Lower lobe of right lung (tissue), 2 donors: ENCODE measurements around the gene ISM1. TPM values are rescaled to one million over a fixed set of nuclear protein-coding genes. Genes with fewer than 3 reads are reported as not detected.

Experiments
- ATAC-seq, 2 donors: fragments of 200-7000 bp; cut with Tn5 transposase; one replicate each; pipeline ENCODE4 v1.9.1; 2020 to 2022; ENCODE audit warnings: mild to moderate bottlenecking in 2 of 2, moderate library complexity in 2 of 2
- DNase-seq: peaks from one replicate; pipeline ENCODE4 v3.0.0-alpha.2; 2020
- H3K27ac ChIP-seq: fragments of 200-600 bp; one replicate; pipeline ENCODE4 v1.8.0; 2022
- H3K27me3 ChIP-seq: fragments of 200-600 bp; one replicate; pipeline ENCODE4 v1.8.0; 2022; ENCODE audit warnings: low read depth
- H3K36me3 ChIP-seq: fragments of 200-600 bp; one replicate; pipeline ENCODE4 v1.8.0; 2022; ENCODE audit warnings: mild to moderate bottlenecking
- H3K4me1 ChIP-seq: fragments of 200-600 bp; one replicate; pipeline ENCODE4 v1.8.0; 2022
- H3K4me3 ChIP-seq: fragments of 200-600 bp; one replicate; pipeline ENCODE4 v1.8.0; 2022; ENCODE audit warnings: mild to moderate bottlenecking
- H3K9me3 ChIP-seq: fragments of 200-600 bp; one replicate; pipeline ENCODE4 v1.8.0; 2022
- CTCF ChIP-seq: fragments of 200-600 bp; IDR thresholded peaks from one replicate; pipeline ENCODE4 v1.8.0; 2022; ENCODE audit warnings: antibody characterized with exemption, mild to moderate bottlenecking
- intact Hi-C: fragments of 100-400 bp; cut with DNase I; formaldehyde crosslinking; loops from one replicate; pipeline ENCODE4 v1.11.0; 2022
- total RNA-seq: library from RNA; stranded (reverse); fragmentation: NEBNext Ultra II Directional; extraction: Animal tissue kit (Norgen Biotek cat#: 25700); gene quantifications from one replicate; pipeline ENCODE4 v1.2.1, GENCODE V29; 2021
- donor health status: DM: no; HTN: yes; CAD: no; lungs with severe emphysema.

Gene ISM1
- total RNA-seq, 1 donor from 2014 or later = 8.4 TPM

- H3K4me1 ChIP-seq = peaks cover 12% of the 10 kb centered on the region
- DNase-seq (no peak), ATAC-seq (no peak)
- no peaks in the 10 kb centered on the region for H3K36me3 ChIP-seq
- intact Hi-C loops = no loop called here
- H3K27ac ChIP-seq = peak overlapping the region; percentile 52
- no peaks in the 10 kb centered on the region for H3K27me3 ChIP-seq
- no peaks in the 10 kb centered on the region for H3K9me3 ChIP-seq
- no peak for TF ChIP-seq CTCF
- H3K4me3 ChIP-seq = no peak overlapping the region
Observed at GRCh38 chr20:13271098-13271497, 50.0 kb downstream of the ISM1 start.

GRCh38 chr20:13271977-13272975, 51.2 kb downstream of the ISM1 start:
- H3K27ac ChIP-seq = peak overlapping the region; percentile 52
- intact Hi-C loops = no loop called here
- no peak overlapping the region for H3K4me3 ChIP-seq
- TF ChIP-seq CTCF = no peak
- no peak for DNase-seq
- H3K36me3 ChIP-seq = no peaks in the 10 kb centered on the region
- peaks cover 7% of the 10 kb centered on the region for H3K4me1 ChIP-seq
- H3K9me3 ChIP-seq = no peaks in the 10 kb centered on the region
- no peak for ATAC-seq
- H3K27me3 ChIP-seq = no peaks in the 10 kb centered on the region

- ATAC-seq (peak; percentile 33 to 42), DNase-seq (no peak)
- TF ChIP-seq CTCF = no peak
- Histone ChIP-seq H3K9me3 (no peaks in the 10 kb centered on the region), H3K4me3 (no peak overlapping the region), H3K4me1 (peaks cover 5% of the 10 kb centered on the region), H3K36me3 (no peaks in the 10 kb centered on the region), H3K27ac (no peak overlapping the region), H3K27me3 (no peaks in the 10 kb centered on the region)
- intact Hi-C loops = no loop called here
Observed at GRCh38 chr20:13274275-13274861, 53.3 kb downstream of the ISM1 start.

GRCh38 chr20:13276945-13277541, 56.0 kb downstream of the ISM1 start:
- TF ChIP-seq CTCF = no peak
- intact Hi-C loops = no loop called here
- Histone ChIP-seq H3K9me3 (no peaks in the 10 kb centered on the region), H3K36me3 (no peaks in the 10 kb centered on the region), H3K4me3 (no peak overlapping the region), H3K4me1 (peaks cover 4% of the 10 kb centered on the region), H3K27me3 (no peaks in the 10 kb centered on the region), H3K27ac (no peak overlapping the region)
- ATAC-seq = no peak
- no peak for DNase-seq

GRCh38 chr20:13277663-13278295, 56.7 kb downstream of the ISM1 start:
- no peaks in the 10 kb centered on the region for H3K9me3 ChIP-seq
- DNase-seq (no peak), ATAC-seq (no peak)
- no peak overlapping the region for H3K27ac ChIP-seq
- H3K4me3 ChIP-seq = no peak overlapping the region
- no peaks in the 10 kb centered on the region for H3K4me1 ChIP-seq
- no peak for TF ChIP-seq CTCF
- intact Hi-C loops = no loop called here
- H3K27me3 ChIP-seq = no peaks in the 10 kb centered on the region
- no peaks in the 10 kb centered on the region for H3K36me3 ChIP-seq
